Peyer's patch (tissue), 4 donors: ENCODE results near the gene NRXN3. TPM values are rescaled to one million over a fixed set of nuclear protein-coding genes. Genes with fewer than 3 reads are reported as not detected.

Experiments
- DNase-seq, 3 donors: peaks; one replicate each; pipeline ENCODE4 v3.0.0-alpha.2; 2017 to 2019
- H3K27ac ChIP-seq, 4 donors: fragments of 200-600 bp; sonication (generic); one replicate each; pipeline ENCODE4 v1.5.1; 2016 to 2019
- H3K27me3 ChIP-seq, 2 donors: fragments of 200-600 bp; sonication (generic); one replicate each; pipeline ENCODE4 v1.5.1; 2019
- H3K36me3 ChIP-seq, 3 donors: fragments of 200-600 bp; sonication (generic); one replicate each; pipeline ENCODE4 v1.5.1; 2016 to 2019
- H3K4me1 ChIP-seq, 4 donors: fragments of 200-600 bp; sonication (generic); one replicate each; pipeline ENCODE4 v1.5.1; 2016 to 2019
- H3K4me3 ChIP-seq, 4 donors: fragments of 200-600 bp; sonication (generic); 1 replicate in 3 of 4; 2 replicates in 1 of 4; pipeline ENCODE4 v1.5.1; 2016 to 2019; ENCODE audit warnings: mild to moderate bottlenecking in 1 of 4
- H3K9me3 ChIP-seq, 4 donors: fragments of 200-600 bp; sonication (generic); one replicate each; pipeline ENCODE4 v1.5.1; 2016 to 2019; ENCODE audit warnings: mild to moderate bottlenecking in 1 of 4
- POLR2A ChIP-seq, 2 donors: fragments of 450-650 bp; IDR thresholded peaks; one replicate each; pipeline ENCODE4 v1.5.1; 2017; ENCODE audit warnings: antibody characterized with exemption in 2 of 2, mild to moderate bottlenecking in 2 of 2, moderate library complexity in 2 of 2
- total RNA-seq, 4 donors: library from RNA; depleted of rRNA; stranded (reverse); fragments of >200 nt; gene quantifications; one replicate each; pipeline ENCODE4 v1.1.0, GENCODE V29; 2016
- TF ChIP-seq, protein P1 (sequence below), 6 experiments: fragments of 450-650 bp in 4 of 6; fragments of 200-600 bp in 2 of 6; sonication (generic) in 1 of 6; IDR thresholded peaks; one replicate each; pipeline ENCODE4 v1.5.1; 2017 to 2019; ENCODE audit warnings: antibody characterized with exemption in 6 of 6, mild to moderate bottlenecking in 3 of 6, moderate library complexity in 1 of 6

Gene NRXN3
- total RNA-seq, 4 donors from 2014 or later = 1.6 to 10.2 (median 4.4) TPM

DNA sequence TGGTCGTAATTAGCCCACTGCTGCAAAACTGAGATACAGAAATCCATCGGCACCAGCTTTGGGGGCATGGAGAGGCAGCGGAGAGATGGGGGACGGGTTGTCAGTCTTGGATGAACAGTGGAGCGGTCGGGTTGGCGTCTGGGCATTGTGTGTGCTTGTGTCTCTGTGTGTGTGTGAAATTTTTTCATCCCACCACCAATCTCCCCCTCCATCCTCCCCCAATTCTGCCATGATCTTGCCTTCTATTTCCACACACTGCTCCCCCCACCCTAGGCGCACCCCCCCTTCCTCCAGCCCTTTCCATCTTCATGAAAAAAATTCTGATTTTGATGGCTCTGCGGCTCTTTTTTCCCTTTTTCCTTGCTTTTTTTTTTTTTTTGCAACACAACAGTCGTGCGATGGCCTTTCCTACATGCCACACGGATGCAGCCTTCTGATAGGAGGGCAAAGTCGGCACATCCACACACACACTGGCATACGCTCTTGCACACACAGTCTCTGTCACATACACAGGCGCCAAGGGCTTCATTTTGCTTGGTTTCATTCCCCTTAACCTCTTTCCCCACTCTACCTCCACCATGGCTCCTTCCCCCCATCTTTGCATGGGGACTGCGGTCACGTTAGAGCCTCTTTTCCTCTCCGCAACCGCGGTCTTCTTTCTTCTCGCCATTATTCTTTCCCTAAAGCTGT is 3.3 kb downstream of the NRXN3 start:
- H3K4me1 ChIP-seq = no peaks in the 10 kb centered on the region
- no peaks in the 10 kb centered on the region for H3K36me3 ChIP-seq
- H3K27me3 ChIP-seq = no peaks in the 10 kb centered on the region
- no peaks in the 10 kb centered on the region for H3K9me3 ChIP-seq
- TF ChIP-seq, protein P1, sequence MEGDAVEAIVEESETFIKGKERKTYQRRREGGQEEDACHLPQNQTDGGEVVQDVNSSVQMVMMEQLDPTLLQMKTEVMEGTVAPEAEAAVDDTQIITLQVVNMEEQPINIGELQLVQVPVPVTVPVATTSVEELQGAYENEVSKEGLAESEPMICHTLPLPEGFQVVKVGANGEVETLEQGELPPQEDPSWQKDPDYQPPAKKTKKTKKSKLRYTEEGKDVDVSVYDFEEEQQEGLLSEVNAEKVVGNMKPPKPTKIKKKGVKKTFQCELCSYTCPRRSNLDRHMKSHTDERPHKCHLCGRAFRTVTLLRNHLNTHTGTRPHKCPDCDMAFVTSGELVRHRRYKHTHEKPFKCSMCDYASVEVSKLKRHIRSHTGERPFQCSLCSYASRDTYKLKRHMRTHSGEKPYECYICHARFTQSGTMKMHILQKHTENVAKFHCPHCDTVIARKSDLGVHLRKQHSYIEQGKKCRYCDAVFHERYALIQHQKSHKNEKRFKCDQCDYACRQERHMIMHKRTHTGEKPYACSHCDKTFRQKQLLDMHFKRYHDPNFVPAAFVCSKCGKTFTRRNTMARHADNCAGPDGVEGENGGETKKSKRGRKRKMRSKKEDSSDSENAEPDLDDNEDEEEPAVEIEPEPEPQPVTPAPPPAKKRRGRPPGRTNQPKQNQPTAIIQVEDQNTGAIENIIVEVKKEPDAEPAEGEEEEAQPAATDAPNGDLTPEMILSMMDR (IDR thresholded peaks at IDR 0.05) = no peak
- no peak for TF ChIP-seq POLR2A (IDR thresholded peaks at IDR 0.05)
- no peak overlapping the region for H3K27ac ChIP-seq
- H3K4me3 ChIP-seq = no peak overlapping the region
- no peak for DNase-seq

DNA sequence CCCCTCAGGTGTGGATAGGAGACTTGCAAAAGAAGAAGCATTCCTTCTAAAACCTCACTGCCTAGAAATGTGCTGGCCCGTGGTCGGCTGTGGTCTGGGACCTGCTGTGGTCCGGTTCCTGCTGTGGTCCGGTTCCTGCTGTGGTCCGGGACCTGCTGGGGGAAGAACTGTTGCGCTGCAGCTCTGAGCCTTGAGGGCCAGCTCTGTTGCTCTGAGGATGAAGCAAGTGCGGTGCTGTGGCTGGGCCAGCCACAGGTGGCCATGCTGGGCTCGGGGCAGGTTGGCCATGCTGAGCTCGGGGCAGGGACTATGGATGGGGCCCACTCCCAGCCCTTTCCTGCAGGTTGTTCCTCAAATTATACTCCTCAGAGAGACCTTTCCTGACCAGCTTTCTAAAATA is 5.2 kb downstream of the NRXN3 start:
- DNase-seq = no peak
- no peaks in the 10 kb centered on the region for H3K27me3 ChIP-seq
- H3K27ac ChIP-seq = no peak overlapping the region

DNA sequence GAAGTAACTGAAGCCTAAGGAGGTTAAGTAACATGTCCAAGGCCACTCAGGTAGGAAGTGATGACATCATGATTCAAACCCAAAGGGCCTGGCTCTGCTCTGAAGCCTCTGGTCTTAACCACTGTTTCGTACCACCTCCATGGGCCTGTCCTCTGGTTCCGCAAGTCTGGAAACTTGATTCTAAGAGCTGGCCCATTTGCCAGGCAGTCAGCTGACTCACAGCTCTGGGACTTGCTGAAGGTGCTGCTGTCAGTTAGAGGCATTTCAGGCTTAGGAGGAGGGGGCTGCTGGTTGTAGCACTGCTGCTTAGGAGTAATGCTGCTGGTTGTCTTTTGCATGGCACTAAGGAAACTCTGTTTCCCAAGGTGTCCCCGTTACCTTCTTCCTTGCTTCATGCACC is 7.9 kb downstream of the NRXN3 start:
- H3K27me3 ChIP-seq = no peaks in the 10 kb centered on the region
- DNase-seq = no peak
- no peaks in the 10 kb centered on the region for H3K36me3 ChIP-seq
- H3K27ac ChIP-seq = no peak overlapping the region
- no peaks in the 10 kb centered on the region for H3K4me1 ChIP-seq
- no peak overlapping the region for H3K4me3 ChIP-seq
- no peaks in the 10 kb centered on the region for H3K9me3 ChIP-seq
- TF ChIP-seq, protein P1 (IDR thresholded peaks at IDR 0.05) = no peak
- no peak for TF ChIP-seq POLR2A (IDR thresholded peaks at IDR 0.05)

More for the DNA sequence above, 5.2 kb downstream of the NRXN3 start:
- Histone ChIP-seq H3K4me1 (no peaks in the 10 kb centered on the region), H3K4me3 (no peak overlapping the region), H3K36me3 (no peaks in the 10 kb centered on the region), H3K9me3 (no peaks in the 10 kb centered on the region)
- TF ChIP-seq, protein P1 (IDR thresholded peaks at IDR 0.05) = no peak
- no peak for TF ChIP-seq POLR2A (IDR thresholded peaks at IDR 0.05)

DNA sequence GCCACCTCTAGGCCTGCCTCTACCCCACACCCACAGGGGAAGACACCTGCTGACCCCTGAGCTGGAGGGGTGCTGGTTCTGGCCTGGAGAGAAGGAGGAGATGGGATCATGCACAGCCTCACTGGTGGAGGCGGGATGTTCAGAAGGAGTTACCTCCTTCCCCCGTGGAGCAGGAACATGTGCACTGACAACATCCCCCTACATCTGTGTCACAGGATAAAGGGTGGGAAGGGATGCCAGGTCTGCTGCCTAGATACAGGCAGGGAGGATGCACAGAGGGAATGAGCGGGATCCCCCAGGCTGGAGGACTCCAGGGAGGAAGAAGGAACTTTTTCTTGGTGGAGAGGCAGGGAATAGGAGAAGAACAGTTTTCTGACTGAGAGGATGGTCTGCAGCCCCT is 8.8 kb downstream of the NRXN3 start:
- Histone ChIP-seq H3K9me3 (no peaks in the 10 kb centered on the region), H3K36me3 (no peaks in the 10 kb centered on the region), H3K4me1 (no peaks in the 10 kb centered on the region), H3K27ac (no peak overlapping the region), H3K4me3 (no peak overlapping the region), H3K27me3 (no peaks in the 10 kb centered on the region)
- no peak for DNase-seq
- TF ChIP-seq POLR2A (IDR thresholded peaks at IDR 0.05) = no peak
- TF ChIP-seq, protein P1 (IDR thresholded peaks at IDR 0.05) = no peak

DNA sequence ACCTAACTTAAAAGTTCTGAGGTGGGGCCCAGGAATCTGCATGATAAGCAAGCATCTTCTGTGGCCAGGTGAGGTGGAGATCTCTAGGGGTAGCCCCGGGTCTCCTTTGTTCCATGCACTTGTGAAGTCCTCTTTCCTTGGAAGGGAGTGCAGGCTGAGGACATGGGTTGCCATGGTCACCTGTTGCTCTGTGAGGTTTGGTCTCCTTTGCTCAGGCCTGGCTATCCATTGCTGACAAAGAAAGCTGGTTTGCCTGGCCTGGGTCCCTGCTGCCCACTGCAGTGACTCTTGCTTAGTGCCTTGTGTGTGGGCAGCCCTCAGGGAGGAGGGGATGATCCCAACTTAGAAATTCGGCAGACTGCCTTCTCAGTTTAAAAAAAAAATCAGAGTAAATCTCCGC is 11.1 kb downstream of the NRXN3 start:
- no peak for TF ChIP-seq POLR2A (IDR thresholded peaks at IDR 0.05)
- TF ChIP-seq, protein P1 (IDR thresholded peaks at IDR 0.05) = no peak
- DNase-seq = no peak
- Histone ChIP-seq H3K27ac (no peak overlapping the region), H3K4me1 (no peaks in the 10 kb centered on the region), H3K9me3 (no peaks in the 10 kb centered on the region), H3K27me3 (no peaks in the 10 kb centered on the region), H3K4me3 (no peak overlapping the region), H3K36me3 (no peaks in the 10 kb centered on the region)
